Adrenal gland (tissue), 12 donors: Measurements from ENCODE around the gene LGI2. TPM values are rescaled to one million over a fixed set of nuclear protein-coding genes. Genes with fewer than 3 reads are reported as not detected.

Experiments
- DNase-seq, 7 donors: peaks; one replicate each; pipeline ENCODE4 v3.0.0-alpha.2; 2019 to 2020
- H3K27ac ChIP-seq, 5 donors: fragments of 200-600 bp; sonication (generic) in 4 of 5; 1 replicate in 3 of 5; 2 replicates in 2 of 5; pipeline versions ENCODE4 v1.5.1 to v1.8.0; 2016 to 2020; ENCODE audit warnings: mild to moderate bottlenecking in 1 of 5
- H3K27me3 ChIP-seq: fragments of 200-600 bp; 2 replicates; pipeline ENCODE4 v1.8.0; 2021
- H3K36me3 ChIP-seq, 2 donors: fragments of 200-600 bp; replicated peaks in 1 of 2; 1 replicate in 1 of 2; 2 replicates in 1 of 2; pipeline versions ENCODE4 v1.5.1 to v1.8.0; 2018 to 2022
- H3K4me1 ChIP-seq, 2 donors: fragments of 200-600 bp; replicated peaks in 1 of 2; 1 replicate in 1 of 2; 2 replicates in 1 of 2; pipeline versions ENCODE4 v1.5.1 to v1.8.0; 2018 to 2021
- H3K4me3 ChIP-seq, 4 donors: fragments of 200-600 bp; sonication (generic) in 3 of 4; one replicate each; pipeline ENCODE4 v1.5.1; 2016 to 2018
- H3K9me3 ChIP-seq, 3 donors: fragments of 200-600 bp; sonication (generic) in 1 of 3; replicated peaks in 1 of 3; 1 replicate in 2 of 3; 2 replicates in 1 of 3; pipeline versions ENCODE4 v1.5.1 to v1.8.0; 2016 to 2021
- POLR2A ChIP-seq, 2 donors: fragments of 450-650 bp; IDR thresholded peaks; one replicate each; pipeline ENCODE4 v1.6.1; 2017; ENCODE audit warnings: antibody characterized with exemption in 2 of 2, mild to moderate bottlenecking in 2 of 2, moderate library complexity in 1 of 2
- WGBS, 4 donors: extraction: QIAGEN DNeasy Blood & Tissue Kit in 2 of 4; methylation state at CpG; one replicate each; pipeline versions ENCODE4 v1.1.5 to v1.1.7; 2013 to 2017; 5-methylcytosine and 5-hydroxymethylcytosine counted together
- intact Hi-C, 2 donors: fragments of 100-400 bp; cut with DNase I; formaldehyde crosslinking; loops; one replicate each; pipeline versions ENCODE4 v1.14.1 to v1.15.0; 2022 to 2023
- polyA plus RNA-seq, 3 donors: library from polyadenylated mRNA; stranded (reverse); fragments of 200-250 nt in 2 of 3; fragments of 350-450 nt in 1 of 3; fragmentation: Illumina TruSeq in 1 of 3; extraction: RNeasy Lipid Tissue Mini Kit (QIAGEN cat#74804) in 1 of 3; gene quantifications; one replicate each; pipeline ENCODE4 v1.2.3, GENCODE V29; 2013 to 2014
- total RNA-seq, 9 donors: library from RNA; depleted of rRNA in 4 of 9; stranded (reverse); fragments of >200 nt in 4 of 9; fragments of 120-200 nt in 1 of 9; fragmentation: NEBNext Ultra II Directional in 1 of 9; extraction: Animal tissue kit (Norgen Biotek cat#: 25700) in 1 of 9; gene quantifications; one replicate each; pipeline versions ENCODE4 v1.1.0 to v1.2.4, GENCODE V29; 2013 to 2023
- TF ChIP-seq, protein P1 (sequence below), 6 experiments: fragments of 450-650 bp in 4 of 6; fragments of 200-600 bp in 2 of 6; sonication (generic) in 1 of 6; IDR thresholded peaks; 1 replicate in 5 of 6; 2 replicates in 1 of 6; pipeline versions ENCODE4 v1.5.1 to v1.8.0; 2016 to 2021; ENCODE audit warnings: antibody characterized with exemption in 6 of 6, mild to moderate bottlenecking in 2 of 6, moderate library complexity in 1 of 6
- donor health status: healthy with polysubstance abuse.
- donor health status: Bipolar disorder and iron deficiency.
- donor health status: DM: yes; HTN: yes; CAD: no.
- donor health status: DM: no; HTN: no; CAD: no.
- donor health status: DM: no; HTN: no; CAD: no.
- donor health status: DM: yes; HTN: yes; CAD: no.

Gene LGI2
- total and polyA plus RNA-seq, 12 donors, result 0.06 to 4.9 (median 2.1) TPM

DNA sequence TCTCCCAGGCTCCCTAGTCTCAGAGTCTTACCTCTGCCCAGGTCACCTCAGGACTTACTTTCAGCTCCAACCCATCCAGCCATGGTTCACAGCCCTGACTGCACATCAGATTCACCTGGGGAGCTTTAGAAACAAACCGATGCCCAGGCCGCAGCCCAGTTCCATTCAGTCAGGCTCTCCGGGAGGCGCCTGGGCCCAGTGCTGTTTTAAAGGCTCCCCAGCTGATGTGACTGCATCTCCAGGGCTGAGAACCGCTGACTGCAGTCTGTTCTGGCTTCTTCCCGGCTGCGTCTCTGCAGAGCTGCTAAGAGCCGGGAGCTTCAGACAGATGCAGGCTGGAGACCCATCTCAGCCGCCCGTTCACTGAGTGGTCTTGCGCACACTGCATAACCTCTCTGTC, 44.4 kb upstream of the LGI2 start:
- 78 to 94% (median 89%) methylated on average over 5 to 11 of the region's 11 CpGs for WGBS, 4 donors
- intact Hi-C loops, result no loop called here
- no peaks in the 10 kb centered on the region for H3K9me3 ChIP-seq

DNA sequence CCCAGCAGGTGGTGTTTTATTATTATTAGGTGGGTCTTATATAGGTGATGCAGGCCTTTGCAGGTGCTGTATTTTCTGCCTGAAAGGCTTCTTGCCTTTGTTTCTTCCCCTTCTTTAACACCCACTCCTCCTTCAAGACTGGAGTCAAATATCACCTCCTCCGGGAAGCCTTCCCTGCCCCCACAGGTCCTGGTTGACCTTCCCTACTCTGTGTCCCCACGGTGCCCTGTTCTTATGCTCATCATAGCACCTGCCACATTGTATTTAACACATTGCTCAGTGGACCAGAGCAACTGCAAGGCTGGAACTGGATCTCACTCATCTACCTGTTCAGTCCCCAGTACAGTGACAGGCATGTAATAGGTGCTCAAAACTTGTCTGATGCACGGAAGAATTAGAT, 39.8 kb upstream of the LGI2 start:
- TF ChIP-seq, protein P1, sequence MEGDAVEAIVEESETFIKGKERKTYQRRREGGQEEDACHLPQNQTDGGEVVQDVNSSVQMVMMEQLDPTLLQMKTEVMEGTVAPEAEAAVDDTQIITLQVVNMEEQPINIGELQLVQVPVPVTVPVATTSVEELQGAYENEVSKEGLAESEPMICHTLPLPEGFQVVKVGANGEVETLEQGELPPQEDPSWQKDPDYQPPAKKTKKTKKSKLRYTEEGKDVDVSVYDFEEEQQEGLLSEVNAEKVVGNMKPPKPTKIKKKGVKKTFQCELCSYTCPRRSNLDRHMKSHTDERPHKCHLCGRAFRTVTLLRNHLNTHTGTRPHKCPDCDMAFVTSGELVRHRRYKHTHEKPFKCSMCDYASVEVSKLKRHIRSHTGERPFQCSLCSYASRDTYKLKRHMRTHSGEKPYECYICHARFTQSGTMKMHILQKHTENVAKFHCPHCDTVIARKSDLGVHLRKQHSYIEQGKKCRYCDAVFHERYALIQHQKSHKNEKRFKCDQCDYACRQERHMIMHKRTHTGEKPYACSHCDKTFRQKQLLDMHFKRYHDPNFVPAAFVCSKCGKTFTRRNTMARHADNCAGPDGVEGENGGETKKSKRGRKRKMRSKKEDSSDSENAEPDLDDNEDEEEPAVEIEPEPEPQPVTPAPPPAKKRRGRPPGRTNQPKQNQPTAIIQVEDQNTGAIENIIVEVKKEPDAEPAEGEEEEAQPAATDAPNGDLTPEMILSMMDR (IDR thresholded peaks at IDR 0.05), result no peak
- TF ChIP-seq POLR2A (IDR thresholded peaks at IDR 0.05), result no peak
- intact Hi-C loops, result no loop called here
- H3K36me3 ChIP-seq, result no peaks in the 10 kb centered on the region
- no peak overlapping the region for H3K4me3 ChIP-seq
- H3K27me3 ChIP-seq, result no peaks in the 10 kb centered on the region
- WGBS, 4 donors, result 70 to 89% (median 74%) methylated on average over 3 of the region's 3 CpGs
- H3K27ac ChIP-seq, result no peak overlapping the region
- DNase-seq, result no peak
- H3K9me3 ChIP-seq, result no peaks in the 10 kb centered on the region
- H3K4me1 ChIP-seq, result no peaks in the 10 kb centered on the region

More for the DNA sequence above, 44.4 kb upstream of the LGI2 start:
- Histone ChIP-seq H3K27ac (no peak overlapping the region), H3K4me1 (no peaks in the 10 kb centered on the region), H3K27me3 (no peaks in the 10 kb centered on the region), H3K4me3 (no peak overlapping the region), H3K36me3 (no peaks in the 10 kb centered on the region)
- DNase-seq, result no peak
- TF ChIP-seq POLR2A (IDR thresholded peaks at IDR 0.05), result no peak
- TF ChIP-seq, protein P1 (IDR thresholded peaks at IDR 0.05), result no peak

DNA sequence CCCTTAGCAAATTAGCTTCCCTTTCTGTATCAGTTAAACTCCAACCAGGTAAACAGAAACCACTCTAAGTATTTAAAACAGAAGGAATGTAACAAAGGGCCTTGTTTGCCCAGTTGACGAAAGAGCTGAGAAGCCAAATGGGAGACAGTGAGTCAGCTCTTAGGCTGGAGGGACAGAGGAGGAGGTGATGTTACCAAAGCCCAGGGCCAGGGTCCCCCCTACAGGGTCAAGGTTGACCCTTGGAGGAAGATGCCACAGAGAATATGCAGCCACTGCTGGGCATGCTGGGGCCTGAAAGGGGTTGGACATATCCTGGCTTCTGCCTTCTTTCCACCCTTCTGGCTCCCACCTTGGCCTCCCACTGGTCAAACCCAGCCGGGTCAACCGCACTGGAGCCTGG, 38.3 kb upstream of the LGI2 start:
- TF ChIP-seq, protein P1 (IDR thresholded peaks at IDR 0.05), result no peak
- no peak for TF ChIP-seq POLR2A (IDR thresholded peaks at IDR 0.05)
- Histone ChIP-seq H3K9me3 (no peaks in the 10 kb centered on the region), H3K27ac (no peak overlapping the region), H3K27me3 (no peaks in the 10 kb centered on the region), H3K4me3 (no peak overlapping the region), H3K36me3 (no peaks in the 10 kb centered on the region), H3K4me1 (no peaks in the 10 kb centered on the region)
- no peak for DNase-seq
- WGBS, 4 donors, result 82 to 91% (median 87%) methylated on average over 3 of the region's 3 CpGs
- intact Hi-C loops, result no loop called here

DNA sequence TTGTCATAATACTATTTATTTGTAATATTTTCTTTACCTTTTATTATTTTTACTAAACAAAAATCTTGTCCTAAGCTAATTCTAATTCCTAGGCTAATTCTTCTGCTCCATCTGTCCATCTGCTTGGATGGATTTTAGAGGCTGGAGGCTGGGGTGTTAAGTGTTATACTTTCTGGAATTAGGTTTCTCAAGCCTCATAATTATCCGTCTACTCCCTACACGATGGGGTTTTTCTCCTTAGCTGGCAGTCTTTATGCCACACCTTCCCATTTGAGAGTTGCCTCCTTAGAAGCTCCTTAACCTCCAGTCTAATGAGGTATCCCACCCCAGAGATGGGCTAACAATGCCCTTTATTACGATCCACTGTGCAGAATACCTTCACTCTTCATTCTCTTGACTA, 37.6 kb upstream of the LGI2 start:
- Histone ChIP-seq H3K36me3 (no peaks in the 10 kb centered on the region), H3K4me1 (no peaks in the 10 kb centered on the region), H3K27ac (no peak overlapping the region), H3K4me3 (no peak overlapping the region), H3K9me3 (no peaks in the 10 kb centered on the region), H3K27me3 (no peaks in the 10 kb centered on the region)
- no peak for DNase-seq
- WGBS, 4 donors, result 74 to 89% (median 85%) methylated on average over 3 of the region's 3 CpGs
- TF ChIP-seq, protein P1 (IDR thresholded peaks at IDR 0.05), result no peak
- TF ChIP-seq POLR2A (IDR thresholded peaks at IDR 0.05), result no peak
- intact Hi-C loops, result no loop called here
